T-helper 9 cell (primary cell): Measurements from ENCODE around the gene ANKRD30B.
"Not testable (repeated sequence)": the region's sequence is repeated elsewhere in the genome, so short reads cannot be mapped to it uniquely, and the experiment has no call there.

Experiments
- DNase-seq: peaks from one replicate; pipeline ENCODE4 v3.0.0-alpha.2; 2020

The ANKRD30B gene

DNA sequence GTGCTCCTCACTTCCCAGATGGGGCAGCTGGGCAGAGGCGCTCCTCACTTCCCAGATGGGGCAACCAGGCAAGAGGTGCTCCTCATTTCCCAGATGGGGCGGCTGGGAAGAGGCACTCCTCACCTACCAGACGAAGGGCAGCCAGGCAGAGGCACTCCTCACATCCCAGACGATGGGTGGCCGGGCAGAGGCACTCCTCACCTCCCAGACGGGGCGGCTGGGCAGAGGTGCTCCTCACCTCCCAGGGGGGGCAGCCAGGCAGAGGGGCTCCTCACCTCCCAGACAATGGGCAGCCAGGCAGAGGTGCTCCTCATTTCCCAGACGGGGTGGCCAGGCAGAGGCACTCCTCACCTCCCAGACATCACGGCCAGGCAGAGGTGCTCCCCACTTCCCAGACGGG is 110.5 kb downstream of the ANKRD30B start:
- DNase-seq = not testable (repeated sequence)

DNA sequence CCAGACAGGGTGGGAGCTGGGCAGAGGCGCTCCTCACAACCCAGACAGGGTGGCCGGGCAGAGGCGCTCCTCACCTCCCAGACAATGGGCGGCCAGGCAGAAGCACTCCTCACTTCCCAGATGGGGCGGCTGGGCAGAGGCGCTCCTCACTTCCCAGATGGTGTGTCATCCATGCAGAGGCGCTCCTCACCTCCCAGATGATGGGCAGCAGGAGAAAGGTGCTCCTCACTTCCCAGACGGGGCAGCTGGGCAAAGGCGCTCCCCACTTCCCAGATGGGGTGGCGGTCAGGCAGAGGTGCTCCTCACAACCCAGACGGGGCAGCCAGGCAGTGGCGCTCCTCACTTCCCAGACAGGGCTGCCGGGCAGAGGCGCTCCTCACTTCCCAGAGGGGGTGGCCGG is 112.0 kb downstream of the ANKRD30B start:
- not testable (repeated sequence) for DNase-seq

DNA sequence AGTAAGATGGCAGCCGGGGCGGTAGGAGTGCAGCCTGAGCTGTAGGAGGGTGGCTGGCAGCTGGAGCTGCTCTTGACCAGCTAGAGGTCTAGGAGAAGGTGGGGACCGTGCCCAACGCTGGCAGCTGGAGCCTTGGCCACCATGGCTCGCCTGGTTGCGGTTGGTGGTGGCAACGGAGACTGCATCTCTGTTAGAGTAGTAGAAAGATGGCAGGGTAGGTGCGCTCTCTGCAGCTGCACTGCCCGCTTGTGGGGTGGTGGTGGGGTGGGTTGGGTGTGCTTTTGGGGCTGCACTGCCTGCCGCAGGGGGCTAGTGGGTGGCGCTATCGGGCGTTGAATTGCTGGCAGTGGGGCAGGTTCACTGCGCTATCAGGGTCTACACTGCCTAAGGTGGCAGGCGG is 118.5 kb downstream of the ANKRD30B start:
- not testable (repeated sequence) for DNase-seq

DNA sequence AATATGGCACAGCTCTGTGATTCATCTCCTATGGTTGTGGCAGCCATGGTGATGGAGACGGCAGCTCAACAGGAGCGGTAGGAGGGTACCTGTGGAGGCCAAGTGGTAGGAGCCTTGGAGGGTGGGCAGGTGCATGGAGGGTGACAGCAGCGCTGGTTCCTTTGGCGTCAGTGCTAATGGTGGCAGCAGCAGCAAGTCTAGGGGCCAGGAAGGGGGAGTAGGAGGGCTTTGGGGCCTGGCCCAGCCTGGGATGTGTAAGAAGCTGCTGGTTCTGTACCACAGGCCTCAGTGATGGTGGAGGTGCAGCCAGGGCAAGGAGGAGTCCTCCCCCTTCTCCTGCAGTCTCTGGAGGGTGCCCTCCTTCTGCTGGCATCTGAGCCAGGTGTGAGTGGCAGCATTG is 120.0 kb downstream of the ANKRD30B start:
- DNase-seq = not testable (repeated sequence)

DNA sequence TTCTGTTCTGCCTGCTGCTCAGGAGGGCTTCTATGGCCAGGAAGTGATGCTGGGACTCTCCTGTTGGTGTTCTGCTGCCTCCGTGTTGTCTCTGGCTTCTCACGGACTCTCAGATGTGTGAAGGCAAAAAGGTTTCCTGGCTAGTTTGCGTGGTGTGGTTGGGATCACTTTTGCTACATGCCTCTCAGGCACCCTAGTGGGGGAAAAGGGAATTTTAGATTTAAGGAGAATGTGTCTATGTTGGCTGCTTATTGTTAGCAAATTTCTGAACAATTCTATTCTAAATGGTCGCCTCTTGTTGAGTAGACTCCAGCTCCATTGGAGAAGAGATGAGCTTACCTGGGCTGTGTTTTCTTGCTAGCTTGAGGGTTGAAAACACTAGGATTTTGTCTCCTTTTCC is 120.9 kb downstream of the ANKRD30B start:
- DNase-seq = not testable (repeated sequence)

DNA sequence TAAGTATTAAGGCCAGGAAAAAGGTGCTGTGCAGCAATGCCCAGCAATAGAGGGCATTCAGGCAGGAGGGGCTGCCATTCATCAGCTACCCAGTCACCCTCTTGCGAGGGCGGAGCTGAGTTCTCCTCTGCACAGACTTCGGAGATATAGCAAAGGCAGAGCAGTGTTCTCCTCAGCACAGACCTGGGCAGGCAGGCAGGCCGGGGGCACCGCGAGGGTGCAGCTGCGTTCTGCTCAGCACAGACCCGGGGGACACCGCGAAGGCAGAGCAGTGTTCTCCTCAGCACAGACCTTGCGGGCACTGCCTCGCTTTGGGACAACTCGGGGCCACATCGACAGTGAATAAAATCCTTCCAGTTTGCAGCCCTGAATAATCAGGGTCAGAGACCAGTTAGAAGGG is 130.9 kb downstream of the ANKRD30B start:
- DNase-seq = not testable (repeated sequence)

DNA sequence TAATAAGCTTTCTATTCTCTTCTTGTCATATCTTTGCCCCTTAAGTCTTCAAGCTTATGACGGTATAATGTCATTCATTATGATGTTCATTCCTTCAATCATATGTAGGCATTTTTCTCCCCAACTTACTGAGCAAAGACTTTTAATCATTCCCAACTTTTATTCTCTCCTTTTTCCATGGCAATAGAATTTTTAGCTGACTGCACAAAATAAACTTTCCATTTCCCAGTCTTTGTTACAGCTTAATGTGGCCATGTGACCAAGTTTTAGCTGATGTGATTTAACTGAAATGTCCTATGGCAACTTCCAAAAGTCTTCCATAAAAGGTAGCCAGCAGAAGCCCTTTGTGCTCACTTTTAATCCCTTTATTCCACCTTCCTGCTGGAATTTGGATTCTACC is 152.5 kb downstream of the ANKRD30B start:
- DNase-seq = no peak
